Keratinocyte (primary cell): Measurements from ENCODE around the gene APOL1. TPM values are rescaled to one million over a fixed set of nuclear protein-coding genes. Genes with fewer than 3 reads are reported as not detected.

Source experiments
- DNase-seq: peaks from one replicate; pipeline ENCODE4 v3.0.0-alpha.2; 2011; ENCODE audit warnings: low read depth, missing footprints, low spot score
- FAIRE-seq: peaks from 2 replicates; lab custom pipeline; 2011; peaks lifted over from hg19 to GRCh38; lab: Jason Lieb, UNC
- H2AFZ ChIP-seq: 2 replicates; pipeline ENCODE4 v1.6.0; 2012; ENCODE audit warnings: low read length, control low read depth, inconsistent platforms; ENCODE audit not compliant: control insufficient read depth
- H3K27ac ChIP-seq: 2 replicates; pipeline ENCODE4 v1.5.1; 2011; ENCODE audit warnings: low read length; ENCODE audit not compliant: control insufficient read depth, insufficient read depth
- H3K27me3 ChIP-seq: 3 replicates; pipeline ENCODE4 v1.6.0; 2011; ENCODE audit warnings: low read length; ENCODE audit not compliant: control insufficient read depth, insufficient read depth; ENCODE audit errors: extremely low read depth
- H3K36me3 ChIP-seq, 2 experiments: 2 replicates in 1 of 2; 3 replicates in 1 of 2; pipeline ENCODE4 v1.5.1; 2011; ENCODE audit warnings: low read length in 2 of 2, mild to moderate bottlenecking in 1 of 2; ENCODE audit not compliant: control insufficient read depth in 2 of 2, insufficient read depth in 2 of 2; ENCODE audit errors: extremely low read depth in 1 of 2
- H3K4me1 ChIP-seq: 3 replicates; pipeline ENCODE4 v1.5.1; 2011; ENCODE audit warnings: low read length; ENCODE audit not compliant: control insufficient read depth, insufficient read depth; ENCODE audit errors: extremely low read depth
- H3K4me2 ChIP-seq: 3 replicates; pipeline ENCODE4 v1.6.0; 2011; ENCODE audit warnings: low read depth, low read length; ENCODE audit not compliant: control insufficient read depth, insufficient read depth; ENCODE audit errors: extremely low read depth
- H3K4me3 ChIP-seq, 3 experiments: fragments of 200-600 bp in 1 of 3; sonication (generic) in 1 of 3; 2 replicates in 2 of 3; 3 replicates in 1 of 3; pipeline ENCODE4 v1.5.1; 2011 to 2016; ENCODE audit warnings: low read length in 3 of 3, mild to moderate bottlenecking in 3 of 3, control low read depth in 2 of 3, inconsistent platforms in 1 of 3, low read depth in 1 of 3, mixed read lengths in 1 of 3, mixed run types in 1 of 3, moderate library complexity in 1 of 3; ENCODE audit not compliant: control insufficient read depth in 2 of 3, insufficient read depth in 2 of 3; ENCODE audit errors: extremely low read depth in 1 of 3
- H3K79me2 ChIP-seq: 2 replicates; pipeline ENCODE4 v1.6.0; 2012; ENCODE audit warnings: low read length; ENCODE audit not compliant: control insufficient read depth, insufficient read depth
- H3K9ac ChIP-seq: 3 replicates; pipeline ENCODE4 v1.6.0; 2011; ENCODE audit warnings: low read length; ENCODE audit not compliant: control insufficient read depth, insufficient read depth; ENCODE audit errors: extremely low read depth
- H3K9me1 ChIP-seq: 3 replicates; pipeline ENCODE4 v1.6.0; 2011; ENCODE audit warnings: low read length; ENCODE audit not compliant: control insufficient read depth, insufficient read depth; ENCODE audit errors: extremely low read depth
- H3K9me3 ChIP-seq: 2 replicates; pipeline ENCODE4 v1.5.1; 2012; ENCODE audit warnings: low read depth, low read length; ENCODE audit not compliant: control insufficient read depth
- H4K20me1 ChIP-seq: 3 replicates; pipeline ENCODE4 v1.6.0; 2011; ENCODE audit warnings: low read length; ENCODE audit not compliant: control insufficient read depth, insufficient read depth; ENCODE audit errors: extremely low read depth
- CTCF ChIP-seq, 3 experiments: IDR thresholded peaks in 1 of 3; conservative IDR thresholded peaks in 1 of 3; optimal IDR thresholded peaks in 1 of 3; 2 replicates in 2 of 3; 3 replicates in 1 of 3; pipeline versions ENCODE3 to v1.5.1; 2011; ENCODE audit warnings: low read length in 3 of 3, mild to moderate bottlenecking in 3 of 3, moderate library complexity in 2 of 3, control low read depth in 1 of 3, inconsistent platforms in 1 of 3; ENCODE audit not compliant: insufficient read depth in 2 of 3; ENCODE audit errors: extremely low read depth in 1 of 3
- EZH2 ChIP-seq: IDR thresholded peaks from one replicate; pipeline ENCODE4 v1.6.1; 2012; ENCODE audit warnings: inconsistent platforms, mild to moderate bottlenecking, low read length, moderate library complexity
- dilution Hi-C: fragments of 300-500 bp; cut with MboI; formaldehyde crosslinking; loops from one replicate; pipeline ENCODE4 v1.7.0; 2020; ENCODE audit warnings: low sequenced_read_pairs; ENCODE audit not compliant: extremely low pct_ligation_motif_present
- polyA plus RNA-seq, 5 experiments: library from polyadenylated mRNA; depleted of rRNA in 3 of 5; stranded (reverse) in 3 of 5; stranded (forward) in 1 of 5; unstranded in 1 of 5; fragments of >200 nt; gene quantifications; 1 replicate in 1 of 5; 2 replicates in 3 of 5; 3 replicates in 1 of 5; pipeline versions ENCODE4 v1.2.1 to v1.2.3, GENCODE V29; 2011 to 2012; ENCODE audit warnings: missing spikeins in 2 of 5, low read depth in 1 of 5, low replicate concordance in 1 of 5

The APOL1 gene
- polyA plus RNA-seq, 1 donor (not counting 4 experiments of a cell fraction or from before 2014, with no cell fraction given): 3.0 TPM

GRCh38 chr22:36306227-36306626, 53.3 kb downstream of the APOL1 start:
- TF ChIP-seq EZH2 (no peak), CTCF (optimal IDR thresholded peaks at IDR 0.05 in 1 of 3, IDR thresholded peaks at IDR 0.05 in 1 of 3, conservative IDR thresholded peaks at IDR 0.05 in 1 of 3; ENCODE audit: extremely low read depth in 1 of 3, insufficient read depth in 2 of 3, low read length in 3 of 3) (no peak)
- Histone ChIP-seq H3K79me2 (peaks cover 82% of the 10 kb centered on the region), H3K9me3 (no peaks in the 10 kb centered on the region), H3K9me1 (no peaks in the 10 kb centered on the region), H2AFZ (no peak overlapping the region), H3K4me1 (no peaks in the 10 kb centered on the region), H3K4me3 (no peak overlapping the region), H3K27ac (no peak overlapping the region), H3K27me3 (no peaks in the 10 kb centered on the region), H3K36me3 (peaks cover 74 to 79% of the 10 kb centered on the region in 2 experiments), H4K20me1 (peaks cover 35% of the 10 kb centered on the region), H3K4me2 (no peak overlapping the region), H3K9ac (no peak overlapping the region)
- FAIRE-seq (no peak), DNase-seq (no peak)
- dilution Hi-C loops: no loop called here

- Histone ChIP-seq H3K9me3 (no peaks in the 10 kb centered on the region), H3K9me1 (no peaks in the 10 kb centered on the region)
These were observed 55.9 kb downstream of the APOL1 start for GRCh38 chr22:36308880-36309279.

More at GRCh38 chr22:36308880-36309279, 55.9 kb downstream of the APOL1 start:
- peaks cover 72 to 77% of the 10 kb centered on the region in 2 experiments for H3K36me3 ChIP-seq
- no peak overlapping the region for H3K27ac ChIP-seq
- H3K9ac ChIP-seq: no peak overlapping the region
- DNase-seq (no peak), FAIRE-seq (no peak)
- H3K4me1 ChIP-seq: no peaks in the 10 kb centered on the region
- H3K79me2 ChIP-seq: peaks cover 79% of the 10 kb centered on the region
- peaks cover 41% of the 10 kb centered on the region for H4K20me1 ChIP-seq
- H3K4me3 ChIP-seq: no peak overlapping the region
- no peak for TF ChIP-seq EZH2
- TF ChIP-seq CTCF (optimal IDR thresholded peaks at IDR 0.05 in 1 of 3, IDR thresholded peaks at IDR 0.05 in 1 of 3, conservative IDR thresholded peaks at IDR 0.05 in 1 of 3; ENCODE audit: extremely low read depth in 1 of 3, insufficient read depth in 2 of 3, low read length in 3 of 3): no peak
- no peaks in the 10 kb centered on the region for H3K27me3 ChIP-seq
- dilution Hi-C loops: no loop called here
- no peak overlapping the region for H3K4me2 ChIP-seq
- no peak overlapping the region for H2AFZ ChIP-seq
